WTC11 (cell line): ENCODE measurements around the gene CRPPA. TPM values are rescaled to one million over a fixed set of nuclear protein-coding genes. Genes with fewer than 3 reads are reported as not detected.

Source experiments
- ATAC-seq: fragments of 200-7000 bp; cut with Tn5 transposase; 2 replicates; pipeline ENCODE4 v1.10.0; 2021; ENCODE audit warnings: mild to moderate bottlenecking, moderate library complexity
- CTCF ChIA-PET: fragments of 300-600 bp; sonication (Branson Sonifier 250); formaldehyde crosslinking; loops from one replicate; lab custom pipeline; 2021; ENCODE audit warnings: antibody characterized with exemption; lab: Charles Lee
- POLR2A ChIA-PET: fragments of 350-600 bp; sonication (Branson Sonifier 250); formaldehyde crosslinking; loops from one replicate; lab custom pipeline; 2021; ENCODE audit warnings: antibody characterized with exemption; lab: Charles Lee
- DNase-seq: peaks from one replicate; pipeline ENCODE4 v3.0.0; 2021; ENCODE audit warnings: low spot score
- H3K27ac Mint-ChIP-seq: 2 replicates; pipeline ENCODE4 v1.8.0; 2021; ENCODE audit warnings: mixed read lengths
- H3K27me3 Mint-ChIP-seq: 2 replicates; pipeline ENCODE4 v1.8.0; 2021; ENCODE audit warnings: low read depth, mild to moderate bottlenecking, moderate library complexity, mixed read lengths
- H3K36me3 Mint-ChIP-seq: 2 replicates; pipeline ENCODE4 v1.8.0; 2021; ENCODE audit warnings: mixed read lengths
- H3K4me1 Mint-ChIP-seq: 2 replicates; pipeline ENCODE4 v1.8.0; 2022; ENCODE audit warnings: mixed read lengths
- H3K4me3 Mint-ChIP-seq: 2 replicates; pipeline ENCODE4 v1.8.0; 2021; ENCODE audit warnings: mild to moderate bottlenecking, moderate library complexity, mixed read lengths
- H3K9me3 Mint-ChIP-seq: 2 replicates; pipeline ENCODE4 v1.8.0; 2021; ENCODE audit warnings: mixed read lengths
- ATF3 ChIP-seq: sonication (generic); formaldehyde crosslinking; conservative IDR thresholded peaks from 2 replicates; pipeline ENCODE4 v1.8.1; 2022; ENCODE audit warnings: mild to moderate bottlenecking, missing genetic modification reagents
- CBFB ChIP-seq: sonication (generic); formaldehyde crosslinking; IDR thresholded peaks from 2 replicates; pipeline ENCODE4 v1.8.1; 2022; ENCODE audit warnings: mild to moderate bottlenecking, low read depth, missing genetic modification reagents
- ERG ChIP-seq: fragments of 250-450 bp; sonication (Bioruptor Pico); IDR thresholded peaks from 2 replicates; pipeline ENCODE4 v1.8.0; 2021; ENCODE audit warnings: mild to moderate bottlenecking
- ESRRA ChIP-seq: sonication (generic); formaldehyde crosslinking; IDR thresholded peaks from 2 replicates; pipeline ENCODE4 v1.8.1; 2022; ENCODE audit warnings: mild to moderate bottlenecking, missing genetic modification reagents, borderline replicate concordance
- GTF2I ChIP-seq: fragments of 250-450 bp; sonication (Bioruptor Pico); conservative IDR thresholded peaks from 2 replicates; pipeline ENCODE4 v1.4.0; 2021; ENCODE audit warnings: mild to moderate bottlenecking
- HMGXB4 ChIP-seq: sonication (generic); formaldehyde crosslinking; IDR thresholded peaks from 2 replicates; pipeline ENCODE4 v1.8.1; 2023; ENCODE audit warnings: mild to moderate bottlenecking, moderate library complexity, missing genetic modification reagents
- KAT7 ChIP-seq: sonication (generic); formaldehyde crosslinking; IDR thresholded peaks from 2 replicates; pipeline ENCODE4 v1.8.1; 2023; ENCODE audit warnings: missing genetic modification reagents, mild to moderate bottlenecking, borderline replicate concordance
- MLX ChIP-seq: sonication (generic); formaldehyde crosslinking; IDR thresholded peaks from 2 replicates; pipeline ENCODE4 v1.8.1; 2023; ENCODE audit warnings: mild to moderate bottlenecking, missing genetic modification reagents, moderate library complexity
- NR1H2 ChIP-seq: sonication (generic); formaldehyde crosslinking; IDR thresholded peaks from 2 replicates; pipeline ENCODE4 v1.9.0; 2021; ENCODE audit warnings: mild to moderate bottlenecking, moderate library complexity, missing genetic modification reagents
- PREB ChIP-seq: sonication (generic); formaldehyde crosslinking; IDR thresholded peaks from 2 replicates; pipeline ENCODE4 v1.8.1; 2022; ENCODE audit warnings: mild to moderate bottlenecking, missing genetic modification reagents, moderate library complexity, borderline replicate concordance
- RELA ChIP-seq: sonication (generic); formaldehyde crosslinking; IDR thresholded peaks from 2 replicates; pipeline ENCODE4 v1.8.1; 2022; ENCODE audit warnings: missing genetic modification reagents, mild to moderate bottlenecking, borderline replicate concordance
- TCF7 ChIP-seq: sonication (generic); formaldehyde crosslinking; IDR thresholded peaks from 2 replicates; pipeline ENCODE4 v1.8.0; 2022; ENCODE audit warnings: mild to moderate bottlenecking, low read depth, missing genetic modification reagents, moderate library complexity
- TP53 ChIP-seq: sonication (generic); formaldehyde crosslinking; IDR thresholded peaks from 2 replicates; pipeline ENCODE4 v1.8.1; 2023; ENCODE audit warnings: mild to moderate bottlenecking, missing genetic modification reagents
- ZBTB43 ChIP-seq: sonication (generic); formaldehyde crosslinking; IDR thresholded peaks from 2 replicates; pipeline ENCODE4 v1.8.1; 2023; ENCODE audit warnings: mild to moderate bottlenecking, missing genetic modification reagents
- ZNF219 ChIP-seq: sonication (generic); formaldehyde crosslinking; IDR thresholded peaks from 2 replicates; pipeline ENCODE4 v1.8.0; 2023; ENCODE audit warnings: missing genetic modification reagents, mild to moderate bottlenecking, borderline replicate concordance
- ZNF263 ChIP-seq: sonication (generic); formaldehyde crosslinking; IDR thresholded peaks from 2 replicates; pipeline ENCODE4 v1.8.1; 2022; ENCODE audit warnings: low read depth, mild to moderate bottlenecking, moderate library complexity, missing genetic modification reagents
- ZNF416 ChIP-seq: fragments of 250-450 bp; sonication (Bioruptor Pico); IDR thresholded peaks from 2 replicates; pipeline ENCODE4 v1.9.0; 2021; ENCODE audit warnings: mild to moderate bottlenecking, inconsistent platforms
- ZNF425 ChIP-seq: fragments of 250-450 bp; sonication (Bioruptor Pico); conservative IDR thresholded peaks from 2 replicates; pipeline ENCODE4 v1.9.0; 2021; ENCODE audit warnings: mild to moderate bottlenecking
- total RNA-seq: library from RNA; stranded (reverse); gene quantifications from 3 replicates; pipeline ENCODE4 v1.2.3, GENCODE V29; 2021

Gene CRPPA
- total RNA-seq, 1 experiment from 2014 or later = 0.87 TPM

- no peak for TF ChIP-seq HMGXB4 (CRISPR knock-in tag)
These were observed 12.3 kb upstream of the CRPPA start (continued) for GRCh38 chr7:16433568-16434122.

GRCh38 chr7:16432425-16432731 lies 11.0 kb upstream of the CRPPA start:
- TF ChIP-seq ESRRA (CRISPR knock-in tag) (no peak), GTF2I (CRISPR knock-in tag) (no peak), ERG (CRISPR knock-in tag) (no peak), ZNF416 (CRISPR knock-in tag) (no peak), MLX (CRISPR knock-in tag) (no peak), RELA (CRISPR knock-in tag) (no peak), PREB (no peak), CBFB (CRISPR knock-in tag) (no peak), ZNF263 (CRISPR knock-in tag) (no peak), ZNF425 (CRISPR knock-in tag) (no peak), TP53 (no peak), KAT7 (CRISPR knock-in tag) (no peak), ZBTB43 (CRISPR knock-in tag) (no peak), TCF7 (CRISPR knock-in tag) (no peak), ATF3 (CRISPR knock-in tag) (no peak), ZNF219 (no peak), HMGXB4 (CRISPR knock-in tag) (no peak), NR1H2 (CRISPR knock-in tag) (no peak)
- TF ChIP-seq, all 79 proteins: peak for 0
- POLR2A ChIA-PET = no interaction called here
- no peak for DNase-seq
- Mint-ChIP-seq H3K4me3 (no peak overlapping the region), H3K4me1 (no peaks in the 10 kb centered on the region), H3K27me3 (no peaks in the 10 kb centered on the region), H3K36me3 (no peaks in the 10 kb centered on the region), H3K9me3 (no peaks in the 10 kb centered on the region), H3K27ac (no peak overlapping the region)
- ATAC-seq = no peak
- CTCF ChIA-PET = interaction anchor here (7.6 kb wide), 1 partner anchor 133 kb away, joined by 57 read pairs; no protein-coding TSS in a partner anchor
